ENCODE data around the gene RAI1. TPM values are rescaled to one million over a fixed set of nuclear protein-coding genes. Genes with fewer than 3 reads are reported as not detected.

Gene RAI1
- total RNA-seq, 2 experiments from 2014 or later = 10.5 to 11.0 TPM

DNA sequence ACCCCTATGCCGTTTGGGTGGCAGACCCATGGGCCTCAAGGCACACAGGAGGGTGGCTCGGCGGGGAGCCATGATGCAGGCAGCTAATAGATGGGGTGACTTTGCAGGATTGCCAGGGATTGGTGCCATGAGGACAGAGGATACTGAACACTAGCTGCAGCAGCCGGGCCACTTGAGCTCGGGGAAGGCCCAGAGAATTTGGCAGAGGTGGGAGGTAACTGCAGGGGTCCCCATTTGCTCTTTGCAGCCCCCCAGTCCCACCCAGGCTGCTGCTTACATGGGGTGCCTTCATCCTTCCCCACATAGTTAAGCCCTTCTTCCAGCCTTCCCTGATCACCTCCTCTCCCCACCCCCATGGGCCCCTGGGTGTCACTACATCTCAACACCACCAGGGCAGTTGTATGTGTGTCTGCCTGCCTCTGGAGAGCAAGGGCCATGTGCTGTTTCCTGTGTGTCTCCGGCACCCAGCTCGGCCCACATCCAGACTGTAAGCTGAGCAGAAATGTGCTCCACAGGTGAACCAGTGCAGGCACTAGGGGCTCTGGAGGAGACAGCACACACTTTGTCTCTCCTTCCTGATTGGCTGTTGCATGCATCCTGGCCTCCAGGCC lies 103.5 kb downstream of the RAI1 start:
- H3K9me3 Mint-ChIP-seq = no peaks in the 10 kb centered on the region
- ChIA-PET CTCF (interaction anchor here (1.0 to 1.4 kb wide), 3 partner anchors 10 to 76 kb away, joined by 3 to 4 read pairs (median 3); no protein-coding TSS in a partner anchor), POLR2A (no interaction called here)
- no peak overlapping the region for H3K27ac Mint-ChIP-seq
- H3K4me3 Mint-ChIP-seq = no peak overlapping the region
- H3K27me3 Mint-ChIP-seq = no peaks in the 10 kb centered on the region
- peak; percentile 27 for DNase-seq
- H3K4me1 Mint-ChIP-seq (ENCODE audit: low read depth) = peaks cover 7% of the 10 kb centered on the region
- intact Hi-C loops (cut with micrococcal nuclease) = loop anchor here (2.0 to 5.0 kb wide), 3 partner anchors 34 to 102 kb away; partner anchors contain the start of gene RAI1
- no peaks in the 10 kb centered on the region for H3K36me3 Mint-ChIP-seq

DNA sequence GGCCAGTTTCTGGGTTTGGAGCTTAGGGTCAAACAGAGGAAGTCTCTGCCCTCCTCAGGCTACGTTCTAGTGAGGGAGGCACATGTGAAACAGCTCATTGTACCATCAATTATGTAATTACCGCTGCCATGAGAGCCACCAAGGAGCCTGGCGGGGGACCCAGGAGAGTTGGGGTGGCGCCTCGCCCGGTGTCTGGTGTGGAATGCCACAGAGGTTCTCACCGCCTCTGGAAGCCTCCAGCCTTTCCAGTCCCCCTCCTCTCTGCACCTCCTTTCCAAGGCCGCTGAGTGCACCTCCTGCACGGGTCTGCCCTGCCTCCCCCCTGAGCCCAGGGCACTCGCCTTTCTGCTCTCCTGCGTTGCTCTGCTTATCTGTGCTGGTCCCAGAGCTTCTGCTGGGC lies 104.1 kb downstream of the RAI1 start:
- Mint-ChIP-seq H3K9me3 (no peaks in the 10 kb centered on the region), H3K27me3 (no peaks in the 10 kb centered on the region), H3K36me3 (no peaks in the 10 kb centered on the region), H3K4me1 (ENCODE audit: low read depth) (peaks cover 7% of the 10 kb centered on the region), H3K27ac (no peak overlapping the region), H3K4me3 (no peak overlapping the region)
- ChIA-PET CTCF (interaction anchor here (1.0 to 1.4 kb wide), 3 partner anchors 11 to 108 kb away, joined by 3 to 4 read pairs (median 3); no protein-coding TSS in a partner anchor), POLR2A (no interaction called here)
- intact Hi-C loops (cut with micrococcal nuclease) = loop anchor here (2.0 kb wide), 1 partner anchor 35 kb away; no protein-coding TSS in a partner anchor
- DNase-seq = no peak

- DNase-seq = no peak
- no peak overlapping the region for H3K27ac Mint-ChIP-seq
- no peaks in the 10 kb centered on the region for H3K27me3 Mint-ChIP-seq
- no peaks in the 10 kb centered on the region for H3K36me3 Mint-ChIP-seq
- intact Hi-C loops (cut with micrococcal nuclease) = no loop called here
- H3K4me3 Mint-ChIP-seq = no peak overlapping the region
- H3K9me3 Mint-ChIP-seq = no peaks in the 10 kb centered on the region
- CTCF ChIA-PET = no interaction called here
- POLR2A ChIA-PET = no interaction called here
- H3K4me1 Mint-ChIP-seq (ENCODE audit: low read depth) = peaks cover 9% of the 10 kb centered on the region
Measured at GRCh38 chr17:17786998-17787397, 105.7 kb downstream of the RAI1 start.

- CTCF ChIA-PET = no interaction called here
- H3K4me1 Mint-ChIP-seq (ENCODE audit: low read depth) = peaks cover 14% of the 10 kb centered on the region
- H3K9me3 Mint-ChIP-seq = no peaks in the 10 kb centered on the region
- H3K36me3 Mint-ChIP-seq = no peaks in the 10 kb centered on the region
- intact Hi-C loops (cut with micrococcal nuclease) = no loop called here
- no peaks in the 10 kb centered on the region for H3K27me3 Mint-ChIP-seq
- DNase-seq = no peak
- H3K27ac Mint-ChIP-seq = no peak overlapping the region
- H3K4me3 Mint-ChIP-seq = no peak overlapping the region
- POLR2A ChIA-PET = no interaction called here
Measured at GRCh38 chr17:17787568-17787967, 106.3 kb downstream of the RAI1 start.

- Mint-ChIP-seq H3K27ac (no peak overlapping the region), H3K4me1 (ENCODE audit: low read depth) (peaks cover 23% of the 10 kb centered on the region), H3K4me3 (no peak overlapping the region), H3K36me3 (peaks cover 7% of the 10 kb centered on the region), H3K27me3 (no peaks in the 10 kb centered on the region), H3K9me3 (no peaks in the 10 kb centered on the region)
- DNase-seq = no peak
- CTCF ChIA-PET = no interaction called here
- intact Hi-C loops (cut with micrococcal nuclease) = no loop called here
- POLR2A ChIA-PET = no interaction called here
Measured at GRCh38 chr17:17788967-17789366, 107.7 kb downstream of the RAI1 start.

GRCh38 chr17:17789410-17789809 lies 108.2 kb downstream of the RAI1 start:
- peaks cover 8% of the 10 kb centered on the region for H3K36me3 Mint-ChIP-seq
- no peaks in the 10 kb centered on the region for H3K27me3 Mint-ChIP-seq
- no peak for DNase-seq
- H3K4me1 Mint-ChIP-seq (ENCODE audit: low read depth) = peaks cover 24% of the 10 kb centered on the region
- intact Hi-C loops (cut with micrococcal nuclease) = no loop called here
- no peak overlapping the region for H3K27ac Mint-ChIP-seq
- no peaks in the 10 kb centered on the region for H3K9me3 Mint-ChIP-seq
- no peak overlapping the region for H3K4me3 Mint-ChIP-seq
- POLR2A ChIA-PET = no interaction called here
- CTCF ChIA-PET = no interaction called here

DNA sequence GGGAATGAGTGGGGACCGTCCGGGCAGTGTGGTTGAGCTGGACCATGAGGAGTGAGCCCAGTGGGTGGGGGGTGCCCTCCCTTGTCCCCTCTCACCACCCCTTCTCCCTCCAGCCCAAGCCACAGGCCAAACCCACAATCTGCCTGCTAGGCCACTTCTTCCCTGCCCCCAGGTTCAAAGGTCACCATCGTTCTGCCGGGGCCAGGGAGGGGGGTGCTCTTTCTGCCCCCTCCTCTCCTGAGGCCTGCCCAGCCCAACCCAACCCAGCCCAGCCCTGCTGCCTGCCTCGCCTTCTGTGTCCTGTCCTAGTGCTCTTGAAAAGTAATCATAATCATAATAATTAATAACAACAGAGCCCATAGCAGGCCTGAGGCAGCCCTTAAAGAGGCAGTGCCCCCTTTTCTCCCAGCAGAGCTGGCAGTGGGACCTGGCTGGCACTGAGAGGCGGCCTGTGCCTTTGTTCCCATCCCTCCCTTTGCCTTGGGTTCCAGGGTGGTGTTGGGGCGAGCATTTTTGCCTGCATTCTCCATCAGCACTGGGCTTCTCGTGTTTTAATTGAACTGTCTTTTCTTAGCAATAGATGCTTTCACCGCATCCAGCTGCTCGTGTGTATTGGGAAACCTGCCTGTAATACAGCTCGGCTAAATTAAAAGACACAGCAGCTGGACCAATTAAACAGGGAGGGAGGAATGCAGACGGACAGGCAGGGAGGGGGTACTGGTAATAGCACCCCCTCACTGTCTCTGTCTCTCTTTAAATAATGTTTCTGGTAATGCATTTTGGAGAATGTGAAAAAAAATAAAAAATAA lies 108.8 kb downstream of the RAI1 start:
- Mint-ChIP-seq H3K36me3 (peaks cover 8% of the 10 kb centered on the region), H3K4me1 (ENCODE audit: low read depth) (peaks cover 22% of the 10 kb centered on the region), H3K27ac (no peak overlapping the region), H3K4me3 (no peak overlapping the region), H3K27me3 (no peaks in the 10 kb centered on the region), H3K9me3 (no peaks in the 10 kb centered on the region)
- ChIA-PET CTCF (interaction anchor here (0.5 kb wide), 1 partner anchor 44 kb away, joined by 3 read pairs; no protein-coding TSS in a partner anchor), POLR2A (no interaction called here)
- DNase-seq = no peak
- intact Hi-C loops (cut with micrococcal nuclease) = no loop called here

- Mint-ChIP-seq H3K27ac (no peak overlapping the region), H3K36me3 (peaks cover 8% of the 10 kb centered on the region), H3K9me3 (no peaks in the 10 kb centered on the region), H3K27me3 (no peaks in the 10 kb centered on the region), H3K4me3 (no peak overlapping the region), H3K4me1 (ENCODE audit: low read depth) (peaks cover 20% of the 10 kb centered on the region)
- DNase-seq = no peak
- ChIA-PET CTCF (interaction anchor here (0.5 to 0.7 kb wide), 2 partner anchors 43 to 70 kb away, joined by 3 read pairs; no protein-coding TSS in a partner anchor), POLR2A (no interaction called here)
- intact Hi-C loops (cut with micrococcal nuclease) = no loop called here
Measured at GRCh38 chr17:17790637-17791464, 109.6 kb downstream of the RAI1 start.

- Mint-ChIP-seq H3K27me3 (no peaks in the 10 kb centered on the region), H3K4me1 (ENCODE audit: low read depth) (peaks cover 20% of the 10 kb centered on the region), H3K4me3 (no peak overlapping the region), H3K9me3 (no peaks in the 10 kb centered on the region), H3K36me3 (peaks cover 8% of the 10 kb centered on the region), H3K27ac (no peak overlapping the region)
- no peak for DNase-seq
- ChIA-PET CTCF (interaction anchor here (0.8 kb wide), 1 partner anchor 129 kb away, joined by 3 read pairs; no protein-coding TSS in a partner anchor), POLR2A (no interaction called here)
- intact Hi-C loops (cut with micrococcal nuclease) = loop anchor here (1.0 to 2.0 kb wide), 2 partner anchors 9 to 57 kb away; no protein-coding TSS in a partner anchor
Measured at GRCh38 chr17:17792037-17792550, 110.8 kb downstream of the RAI1 start.

DNA sequence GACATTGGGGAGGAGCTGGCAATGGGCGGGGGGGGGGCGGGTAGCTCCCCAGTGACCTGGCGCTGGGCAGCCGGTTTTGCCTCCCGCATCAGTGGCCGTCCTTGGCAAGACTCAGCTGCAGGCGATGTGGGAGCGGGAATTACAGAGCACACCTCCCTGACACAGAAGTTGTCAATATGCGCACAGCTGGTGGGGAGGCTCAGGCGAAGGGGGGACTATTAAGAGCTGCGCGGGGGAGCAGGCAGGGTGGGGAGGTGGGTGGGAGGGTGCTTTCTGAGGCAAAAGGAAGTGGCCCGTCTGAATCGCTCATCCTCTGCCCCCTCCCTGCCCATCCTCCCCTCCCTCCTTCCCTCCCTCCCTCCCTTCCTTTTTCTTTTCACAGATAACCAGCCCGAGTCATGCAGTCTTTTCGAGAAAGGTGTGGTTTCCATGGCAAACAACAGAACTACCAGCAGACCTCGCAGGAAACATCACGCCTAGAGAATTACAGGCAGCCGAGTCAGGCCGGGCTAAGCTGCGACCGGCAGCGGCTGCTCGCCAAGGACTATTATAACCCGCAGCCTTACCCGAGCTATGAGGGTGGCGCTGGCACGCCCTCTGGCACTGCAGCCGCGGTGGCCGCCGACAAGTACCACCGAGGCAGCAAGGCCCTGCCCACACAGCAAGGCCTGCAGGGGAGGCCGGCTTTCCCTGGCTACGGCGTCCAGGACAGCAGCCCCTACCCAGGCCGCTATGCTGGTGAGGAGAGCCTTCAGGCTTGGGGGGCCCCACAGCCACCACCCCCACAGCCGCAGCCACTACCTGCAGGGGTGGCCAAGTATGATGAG lies 111.5 kb downstream of the RAI1 start:
- Mint-ChIP-seq H3K27ac (no peak overlapping the region), H3K9me3 (no peaks in the 10 kb centered on the region), H3K4me3 (no peak overlapping the region), H3K36me3 (peaks cover 10% of the 10 kb centered on the region), H3K27me3 (no peaks in the 10 kb centered on the region), H3K4me1 (ENCODE audit: low read depth) (peaks cover 20% of the 10 kb centered on the region)
- ChIA-PET CTCF (interaction anchor here (0.6 to 2.1 kb wide), 5 partner anchors 20 to 240 kb away, joined by 3 to 8 read pairs (median 3); partner anchors contain the start of gene RAI1), POLR2A (no interaction called here)
- intact Hi-C loops (cut with micrococcal nuclease) = loop anchor here (1.0 to 2.0 kb wide), 2 partner anchors 9 to 56 kb away; no protein-coding TSS in a partner anchor
- peak; percentile 78 for DNase-seq

Measured in activated CD4-positive, alpha-beta memory T cell treated with anti-CD3 and anti-CD28 coated beads for 36 hours (primary cell).